SKM-1 (cell line): ENCODE measurements around the gene LORICRIN.
"Not testable (repeated sequence)": the region's sequence is repeated elsewhere in the genome, so short reads cannot be mapped to it uniquely, and the experiment has no call there.

Experiments
- DNase-seq: peaks from one replicate; lab custom pipeline; 2025; ENCODE audit not compliant: unreplicated experiment; lab: John Stamatoyannopoulos, UW

LORICRIN gene

GRCh38 chr1:153259387-153259786 is at the start of gene LORICRIN:
LORICRIN (plus strand) TSS chr1:153259687; CDS start chr1:153260950, 1,263 bp downstream.
- DNase-seq = no peak

GRCh38 chr1:153210206-153210605 is 49.3 kb upstream of the LORICRIN start:
- DNase-seq = no peak

GRCh38 chr1:153212201-153212600 is 47.3 kb upstream of the LORICRIN start:
- no peak for DNase-seq

- DNase-seq = no peak
Measured at GRCh38 chr1:153213519-153213918, 46.0 kb upstream of the LORICRIN start.

- no peak for DNase-seq
Measured at GRCh38 chr1:153217212-153217611, 42.3 kb upstream of the LORICRIN start, which contains the start of gene PRR9. PRR9 (plus strand) TSS chr1:153217584; CDS start chr1:153218145, 561 bp downstream.

GRCh38 chr1:153217744-153218416 is 41.6 kb upstream of the LORICRIN start:
- no peak for DNase-seq

- DNase-seq = no peak
Measured at GRCh38 chr1:153220606-153221303, 38.7 kb upstream of the LORICRIN start.

- not testable (repeated sequence) for DNase-seq
Measured at GRCh38 chr1:153223040-153223891, 36.2 kb upstream of the LORICRIN start.

- no peak for DNase-seq
Measured at GRCh38 chr1:153227810-153228209, 31.7 kb upstream of the LORICRIN start.

GRCh38 chr1:153228491-153228890 is 31.0 kb upstream of the LORICRIN start:
- no peak for DNase-seq

GRCh38 chr1:153229076-153229829 is 30.2 kb upstream of the LORICRIN start:
- not testable (repeated sequence) for DNase-seq

GRCh38 chr1:153231363-153231762 is 28.1 kb upstream of the LORICRIN start:
- DNase-seq = no peak

GRCh38 chr1:153231785-153232184 is 27.7 kb upstream of the LORICRIN start:
- peak; percentile 38 for DNase-seq

- DNase-seq = no peak
Measured at GRCh38 chr1:153232553-153232952, 26.9 kb upstream of the LORICRIN start.

- DNase-seq = no peak
Measured at GRCh38 chr1:153233448-153233847, 26.0 kb upstream of the LORICRIN start.

GRCh38 chr1:153238527-153238926 is 21.0 kb upstream of the LORICRIN start:
- DNase-seq = no peak

GRCh38 chr1:153242160-153242559 is 17.3 kb upstream of the LORICRIN start:
- DNase-seq = no peak

GRCh38 chr1:153245466-153245865 is 14.0 kb upstream of the LORICRIN start:
- no peak for DNase-seq

- DNase-seq = no peak
Measured at GRCh38 chr1:153246018-153246417, 13.5 kb upstream of the LORICRIN start.

- DNase-seq = no peak
Measured at GRCh38 chr1:153246825-153247224, 12.7 kb upstream of the LORICRIN start.
